IPS-20b (cell line): ENCODE results near the gene SYT15B.
"Not testable (repeated sequence)": the region's sequence is repeated elsewhere in the genome, so short reads cannot be mapped to it uniquely, and the experiment has no call there.

Experiments used
- H3K27ac ChIP-seq: one replicate; pipeline ENCODE4 v1.5.1; 2013; ENCODE audit warnings: low read length
- H3K27me3 ChIP-seq: 2 replicates; pipeline ENCODE4 v1.6.1; 2013; ENCODE audit warnings: mild to moderate bottlenecking, low read length, inconsistent platforms; ENCODE audit not compliant: insufficient read depth
- H3K36me3 ChIP-seq: 2 replicates; pipeline ENCODE4 v1.6.1; 2013; ENCODE audit warnings: low read depth, mild to moderate bottlenecking, inconsistent platforms, low read length, moderate library complexity; ENCODE audit not compliant: insufficient read depth
- H3K4me1 ChIP-seq: 2 replicates; pipeline ENCODE4 v1.6.1; 2013; ENCODE audit warnings: mild to moderate bottlenecking, control low read depth, inconsistent platforms, low read length, moderate library complexity; ENCODE audit not compliant: insufficient read depth
- H3K4me3 ChIP-seq: 2 replicates; pipeline ENCODE4 v1.5.1; 2013; ENCODE audit warnings: mild to moderate bottlenecking, low read length, inconsistent platforms
- H3K9ac ChIP-seq: 2 replicates; pipeline ENCODE4 v1.6.1; 2013; ENCODE audit warnings: low read depth, mild to moderate bottlenecking, inconsistent platforms, low read length, moderate library complexity
- H3K9me3 ChIP-seq: 2 replicates; pipeline ENCODE4 v1.6.1; 2013; ENCODE audit warnings: mild to moderate bottlenecking, low read depth, low read length, inconsistent platforms; ENCODE audit not compliant: insufficient read depth

Gene SYT15B

GRCh38 chr10:47723362-47723761, 40.0 kb downstream of the SYT15B start:
- not testable (repeated sequence) for H3K9ac ChIP-seq, H3K27me3 ChIP-seq, H3K9me3 ChIP-seq, H3K4me1 ChIP-seq, H3K36me3 ChIP-seq, H3K27ac ChIP-seq, H3K4me3 ChIP-seq

GRCh38 chr10:47717011-47717769, 46.2 kb downstream of the SYT15B start:
- not testable (repeated sequence) for H3K27ac ChIP-seq, H3K9me3 ChIP-seq, H3K9ac ChIP-seq, H3K36me3 ChIP-seq, H3K4me3 ChIP-seq, H3K4me1 ChIP-seq, H3K27me3 ChIP-seq
